Gastrocnemius medialis (tissue), 4 donors: ENCODE results near the gene HSPA9.

ENCODE experiments used
- CTCF ChIP-seq, 5 experiments: fragments of 450-650 bp in 3 of 5; fragments of 200-600 bp in 2 of 5; sonication (generic) in 2 of 5; IDR thresholded peaks in 4 of 5; conservative IDR thresholded peaks in 1 of 5; 1 replicate in 4 of 5; 2 replicates in 1 of 5; pipeline ENCODE4 v1.5.1; 2016 to 2019; ENCODE audit warnings: antibody characterized with exemption in 5 of 5, mild to moderate bottlenecking in 3 of 5, moderate library complexity in 3 of 5
- POLR2A ChIP-seq, 2 donors: fragments of 450-650 bp; IDR thresholded peaks; one replicate each; pipeline ENCODE4 v1.6.1; 2017; ENCODE audit warnings: antibody characterized with exemption in 2 of 2, mild to moderate bottlenecking in 2 of 2, moderate library complexity in 2 of 2

- TF ChIP-seq CTCF (IDR thresholded peaks at IDR 0.05 in 4 of 5, conservative IDR thresholded peaks at IDR 0.05 in 1 of 5) (peak in 2 of 5 experiments; percentile 5 to 8), POLR2A (IDR thresholded peaks at IDR 0.05) (no peak)
These were observed 32.8 kb downstream of the HSPA9 start for GRCh38 chr5:138542180-138542955.
